Body of pancreas (tissue), 4 donors: Measurements from ENCODE around the gene FAM149A.

Experiments used
- CTCF ChIP-seq, 7 experiments: fragments of 450-650 bp in 4 of 7; fragments of 200-600 bp in 3 of 7; sonication (generic) in 3 of 7; IDR thresholded peaks; one replicate each; pipeline ENCODE4 v1.5.1; 2016 to 2019; ENCODE audit warnings: antibody characterized with exemption in 7 of 7
- POLR2A ChIP-seq, 3 donors: fragments of 450-650 bp; IDR thresholded peaks; one replicate each; pipeline ENCODE4 v1.6.1; 2016; ENCODE audit warnings: antibody characterized with exemption in 3 of 3, mild to moderate bottlenecking in 2 of 3

DNA sequence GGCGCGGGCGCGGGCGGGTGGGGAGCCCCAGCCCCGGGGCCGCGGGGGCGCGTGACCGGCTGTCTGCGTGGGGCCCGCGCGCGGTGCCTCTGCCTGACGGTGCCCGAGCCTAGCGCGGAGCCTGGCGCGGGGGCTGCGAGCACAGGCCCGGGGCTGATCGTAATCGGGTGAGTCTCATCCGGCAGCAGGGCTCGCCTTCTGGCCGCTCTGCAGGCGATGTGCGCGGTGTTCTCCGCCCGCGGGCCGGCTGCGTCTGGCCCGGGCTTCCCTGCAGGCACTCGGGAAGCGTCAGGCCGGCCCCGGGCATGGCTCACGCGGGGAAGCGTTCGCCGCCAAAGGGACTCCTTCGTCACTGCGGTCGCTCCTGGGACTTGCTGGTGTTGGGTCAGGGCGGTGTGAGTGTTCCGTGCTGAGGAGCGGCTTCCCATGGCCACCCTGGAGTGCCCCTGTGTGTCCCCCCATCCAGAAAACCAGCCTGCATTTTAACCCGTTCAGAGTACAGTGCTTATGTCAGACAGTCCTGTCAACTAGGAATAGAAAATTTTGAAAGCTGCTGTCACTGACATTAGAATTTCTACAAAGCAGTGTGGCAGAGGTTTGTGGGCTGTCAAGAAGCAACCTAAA is 40.6 kb downstream of the FAM149A start:
- TF ChIP-seq CTCF (IDR thresholded peaks at IDR 0.05) (no peak), POLR2A (IDR thresholded peaks at IDR 0.05) (peak; percentile 32 to 56 (median 50))
